ENCODE data around the gene TTC21B.

- TF ChIP-seq, protein P1, sequence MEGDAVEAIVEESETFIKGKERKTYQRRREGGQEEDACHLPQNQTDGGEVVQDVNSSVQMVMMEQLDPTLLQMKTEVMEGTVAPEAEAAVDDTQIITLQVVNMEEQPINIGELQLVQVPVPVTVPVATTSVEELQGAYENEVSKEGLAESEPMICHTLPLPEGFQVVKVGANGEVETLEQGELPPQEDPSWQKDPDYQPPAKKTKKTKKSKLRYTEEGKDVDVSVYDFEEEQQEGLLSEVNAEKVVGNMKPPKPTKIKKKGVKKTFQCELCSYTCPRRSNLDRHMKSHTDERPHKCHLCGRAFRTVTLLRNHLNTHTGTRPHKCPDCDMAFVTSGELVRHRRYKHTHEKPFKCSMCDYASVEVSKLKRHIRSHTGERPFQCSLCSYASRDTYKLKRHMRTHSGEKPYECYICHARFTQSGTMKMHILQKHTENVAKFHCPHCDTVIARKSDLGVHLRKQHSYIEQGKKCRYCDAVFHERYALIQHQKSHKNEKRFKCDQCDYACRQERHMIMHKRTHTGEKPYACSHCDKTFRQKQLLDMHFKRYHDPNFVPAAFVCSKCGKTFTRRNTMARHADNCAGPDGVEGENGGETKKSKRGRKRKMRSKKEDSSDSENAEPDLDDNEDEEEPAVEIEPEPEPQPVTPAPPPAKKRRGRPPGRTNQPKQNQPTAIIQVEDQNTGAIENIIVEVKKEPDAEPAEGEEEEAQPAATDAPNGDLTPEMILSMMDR (IDR thresholded peaks at IDR 0.05; ENCODE audit: borderline replicate concordance, extremely low read depth, low read length, poor library complexity, severe bottlenecking) = no peak
- TF ChIP-seq EZH2 (IDR thresholded peaks at IDR 0.05; ENCODE audit: borderline replicate concordance, low read depth, low read length, severe bottlenecking) = no peak
Observed at GRCh38 chr2:165840333-165840958, 113.1 kb downstream of the TTC21B start.
